ENCODE results near the gene FAM149A. TPM values are rescaled to one million over a fixed set of nuclear protein-coding genes. Genes with fewer than 3 reads are reported as not detected.

The FAM149A gene
- total and polyA plus RNA-seq, 2 experiments from 2014 or later: 10.8 to 13.3 TPM

- TF ChIP-seq ZNF462 (CRISPR knock-in tag; IDR thresholded peaks at IDR 0.05) (no peak), STAT1 (IDR thresholded peaks at IDR 0.05; ENCODE audit: unreplicated experiment) (no peak), ZNF114 (CRISPR knock-in tag; IDR thresholded peaks at IDR 0.05) (no peak)
Measured at GRCh38 chr4:186168750-186169149, 64.2 kb downstream of the FAM149A start (continued).

DNA sequence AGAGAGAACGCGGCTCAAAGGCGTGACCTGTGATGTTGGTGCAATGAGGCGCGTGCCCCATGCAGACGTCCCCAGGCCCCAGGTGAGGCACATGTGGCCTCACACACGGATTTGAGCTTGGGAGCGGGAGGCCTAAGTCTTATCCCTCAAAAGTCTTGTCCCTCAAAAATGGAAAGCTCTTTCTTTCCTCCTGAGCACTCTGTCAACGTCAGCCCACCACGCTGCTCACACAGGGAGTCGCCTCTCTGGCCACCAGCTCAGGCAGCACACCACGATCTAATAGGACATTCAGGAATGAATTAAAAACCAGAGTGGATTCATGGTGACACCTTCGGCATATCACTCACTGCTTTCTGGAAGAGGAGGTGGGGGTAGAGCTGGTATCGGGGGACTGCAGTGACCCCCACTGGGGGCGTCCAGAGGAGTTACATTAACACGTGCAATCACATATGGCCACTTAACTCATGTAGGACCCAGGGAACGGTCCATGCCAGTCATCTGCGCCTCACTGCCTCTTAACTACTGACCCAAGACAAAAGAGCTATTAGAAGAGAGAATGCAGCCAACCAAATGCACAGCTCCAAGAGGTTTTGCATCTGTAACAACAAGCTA, 64.9 kb downstream of the FAM149A start:
- H3K4me2 ChIP-seq: no peak overlapping the region
- H3K27ac Mint-ChIP-seq: no peak overlapping the region

More for the DNA sequence above, 64.9 kb downstream of the FAM149A start:
- ATAC-seq: no peak
- H3K27me3 Mint-ChIP-seq (ENCODE audit: insufficient read depth, low read depth, poor library complexity): peaks cover 5% of the 10 kb centered on the region
- no peaks in the 10 kb centered on the region for H3F3A ChIP-seq (replicated peaks; ENCODE audit: low read depth)
- H3K36me3 Mint-ChIP-seq (ENCODE audit: low read depth): peaks cover 15% of the 10 kb centered on the region; the same call in 1 of the 3 replicates
- peak; percentile 0 for DNase-seq (ENCODE audit: low spot score)
- no peaks in the 10 kb centered on the region for H3K79me2 ChIP-seq (replicated peaks; ENCODE audit: insufficient read depth)
- no peaks in the 10 kb centered on the region for H3K9me3 Mint-ChIP-seq
- no peak overlapping the region for H3K4me3 ChIP-seq
- no peak overlapping the region for H3K4me3 Mint-ChIP-seq
- peaks cover 22% of the 10 kb centered on the region for H3K4me1 Mint-ChIP-seq
- TF ChIP-seq ZNF462 (CRISPR knock-in tag; IDR thresholded peaks at IDR 0.05) (no peak), EZH2 (IDR thresholded peaks at IDR 0.05; ENCODE audit: low read depth, unreplicated experiment) (no peak), ZNF114 (CRISPR knock-in tag; IDR thresholded peaks at IDR 0.05) (no peak), EZH2phosphoT487 (IDR thresholded peaks at IDR 0.05; ENCODE audit: unreplicated experiment) (no peak), ZNF331 (CRISPR knock-in tag; IDR thresholded peaks at IDR 0.05; ENCODE audit: low read depth) (no peak), CREB1 (CRISPR knock-in tag; IDR thresholded peaks at IDR 0.05; ENCODE audit: low read depth) (no peak)
- no peaks in the 10 kb centered on the region for H4K20me1 ChIP-seq (replicated peaks; ENCODE audit: insufficient read depth)
- no peak overlapping the region for H2AFZ ChIP-seq
- H3K27ac ChIP-seq (ENCODE audit: low read depth): no peak overlapping the region
- no peaks in the 10 kb centered on the region for H3K36me3 ChIP-seq (ENCODE audit: insufficient read depth)
- no peaks in the 10 kb centered on the region for H3K4me1 ChIP-seq (ENCODE audit: insufficient read depth)
- H3K9me2 ChIP-seq (ENCODE audit: insufficient read depth): no peaks in the 10 kb centered on the region
- H3K27me3 ChIP-seq (ENCODE audit: insufficient read depth): no peaks in the 10 kb centered on the region
